CD8-positive, alpha-beta memory T cell (primary cell): Measurements from ENCODE around the gene ESCO1. TPM values are rescaled to one million over a fixed set of nuclear protein-coding genes. Genes with fewer than 3 reads are reported as not detected.
"Not testable (repeated sequence)": the region's sequence is repeated elsewhere in the genome, so short reads cannot be mapped to it uniquely, and the experiment has no call there.

ENCODE experiments used
- CTCF ChIA-PET: fragments of 350-600 bp; sonication (Branson Sonifier 250); formaldehyde crosslinking; loops from one replicate; lab custom pipeline; 2021; ENCODE audit warnings: antibody characterized with exemption; lab: Charles Lee
- POLR2A ChIA-PET: fragments of 350-600 bp; sonication (Branson Sonifier 250); formaldehyde crosslinking; loops from one replicate; lab custom pipeline; 2021; ENCODE audit warnings: antibody characterized with exemption; lab: Charles Lee
- DNase-seq, 5 donors: peaks; one replicate each; pipeline versions ENCODE4 v3.0.0 to v3.0.0-alpha.2; 2020 to 2022; ENCODE audit warnings: mixed read lengths in 1 of 5
- H3K27ac ChIP-seq: one replicate; pipeline ENCODE4 v1.7.0; 2013; ENCODE audit warnings: low read depth, mild to moderate bottlenecking, low read length, moderate library complexity
- H3K27me3 ChIP-seq: 2 replicates; pipeline ENCODE4 v1.7.0; 2013; ENCODE audit warnings: low read length, mild to moderate bottlenecking; ENCODE audit not compliant: insufficient read depth, poor library complexity, severe bottlenecking
- H3K36me3 ChIP-seq: 2 replicates; pipeline ENCODE4 v1.7.0; 2013; ENCODE audit warnings: mild to moderate bottlenecking, low read length, moderate library complexity; ENCODE audit not compliant: insufficient read depth
- H3K4me1 ChIP-seq: 2 replicates; pipeline ENCODE4 v1.7.0; 2013; ENCODE audit warnings: mild to moderate bottlenecking, low read length, moderate library complexity; ENCODE audit not compliant: insufficient read depth
- H3K4me3 ChIP-seq: 2 replicates; pipeline ENCODE4 v1.7.0; 2013; ENCODE audit warnings: mild to moderate bottlenecking, low read length
- H3K9me3 ChIP-seq: 2 replicates; pipeline ENCODE4 v1.7.0; 2013; ENCODE audit warnings: mild to moderate bottlenecking, low read length
- H3K27ac Mint-ChIP-seq, 8 donors: one replicate each; pipeline ENCODE4 v1.8.0; 2020 to 2021; ENCODE audit warnings: mixed read lengths in 8 of 8, mild to moderate bottlenecking in 6 of 8, inconsistent platforms in 3 of 8, moderate library complexity in 3 of 8
- H3K27me3 Mint-ChIP-seq, 2 donors: one replicate each; pipeline ENCODE4 v1.8.0; 2020 to 2021; ENCODE audit warnings: mixed read lengths in 2 of 2, mild to moderate bottlenecking in 1 of 2, moderate library complexity in 1 of 2
- H3K36me3 Mint-ChIP-seq, 3 donors: one replicate each; pipeline ENCODE4 v1.8.0; 2020 to 2021; ENCODE audit warnings: mixed read lengths in 3 of 3, inconsistent platforms in 1 of 3, mild to moderate bottlenecking in 1 of 3
- H3K4me1 Mint-ChIP-seq, 3 donors: one replicate each; pipeline ENCODE4 v1.8.0; 2020 to 2021; ENCODE audit warnings: mixed read lengths in 3 of 3, inconsistent platforms in 1 of 3, mild to moderate bottlenecking in 1 of 3
- H3K4me3 Mint-ChIP-seq, 7 donors: one replicate each; pipeline ENCODE4 v1.8.0; 2020 to 2021; ENCODE audit warnings: mixed read lengths in 7 of 7, mild to moderate bottlenecking in 6 of 7, moderate library complexity in 4 of 7, inconsistent platforms in 2 of 7
- H3K9me3 Mint-ChIP-seq, 5 donors: one replicate each; pipeline ENCODE4 v1.8.0; 2020 to 2022; ENCODE audit warnings: mixed read lengths in 5 of 5, mild to moderate bottlenecking in 3 of 5, moderate library complexity in 2 of 5, inconsistent platforms in 1 of 5
- polyA plus RNA-seq: library from polyadenylated mRNA; unstranded; fragments of 300-500 nt; fragmentation: Illumina TruSeq; gene quantifications from one replicate; pipeline ENCODE4 v1.2.3, GENCODE V29; 2021
- total RNA-seq, 2 experiments: library from RNA; stranded (reverse); gene quantifications; one replicate each; pipeline ENCODE4 v1.2.3, GENCODE V29; 2021

ESCO1 gene
- total and polyA plus RNA-seq, 3 experiments from 2014 or later = 11.0 to 19.3 (median 18.2) TPM

DNA sequence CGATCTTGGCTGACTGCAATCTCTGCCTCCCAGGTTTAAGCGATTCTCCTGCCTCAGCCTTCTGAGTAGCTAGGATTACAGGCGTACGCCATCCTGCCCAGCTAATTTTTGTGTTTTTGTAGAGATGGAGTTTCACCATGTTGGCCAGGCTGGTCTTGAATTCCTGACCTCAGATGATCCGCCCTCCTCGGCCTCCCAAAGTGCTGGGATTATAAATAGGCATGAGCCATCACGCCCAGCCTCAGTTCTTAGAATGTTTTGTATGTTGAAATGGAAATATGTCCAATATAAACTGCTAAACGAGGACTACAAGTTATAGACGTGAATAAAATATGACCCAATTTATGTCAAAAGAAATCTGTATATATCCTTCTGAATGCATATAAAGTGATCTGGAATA lies 21.1 kb upstream of the ESCO1 start:
- H3K4me1 ChIP-seq, H3K9me3 ChIP-seq, H3K4me3 Mint-ChIP-seq, H3K27ac ChIP-seq, H3K9me3 Mint-ChIP-seq, POLR2A ChIA-PET, H3K27ac Mint-ChIP-seq, H3K27me3 ChIP-seq, H3K27me3 Mint-ChIP-seq, DNase-seq, H3K4me3 ChIP-seq: not testable (repeated sequence)
- H3K36me3 ChIP-seq = peaks cover 15% of the 10 kb centered on the region
- Mint-ChIP-seq H3K36me3 (peaks cover 0 to 58% (median 10%) of the 10 kb centered on the region in 3 donors), H3K4me1 (peaks cover 22 to 41% (median 33%) of the 10 kb centered on the region in 3 donors)
- CTCF ChIA-PET = interaction anchor here (0.9 to 1.0 kb wide), 2 partner anchors 9 to 10 kb away, joined by 3 to 4 read pairs; partner anchors contain the start of gene SNRPD1

DNA sequence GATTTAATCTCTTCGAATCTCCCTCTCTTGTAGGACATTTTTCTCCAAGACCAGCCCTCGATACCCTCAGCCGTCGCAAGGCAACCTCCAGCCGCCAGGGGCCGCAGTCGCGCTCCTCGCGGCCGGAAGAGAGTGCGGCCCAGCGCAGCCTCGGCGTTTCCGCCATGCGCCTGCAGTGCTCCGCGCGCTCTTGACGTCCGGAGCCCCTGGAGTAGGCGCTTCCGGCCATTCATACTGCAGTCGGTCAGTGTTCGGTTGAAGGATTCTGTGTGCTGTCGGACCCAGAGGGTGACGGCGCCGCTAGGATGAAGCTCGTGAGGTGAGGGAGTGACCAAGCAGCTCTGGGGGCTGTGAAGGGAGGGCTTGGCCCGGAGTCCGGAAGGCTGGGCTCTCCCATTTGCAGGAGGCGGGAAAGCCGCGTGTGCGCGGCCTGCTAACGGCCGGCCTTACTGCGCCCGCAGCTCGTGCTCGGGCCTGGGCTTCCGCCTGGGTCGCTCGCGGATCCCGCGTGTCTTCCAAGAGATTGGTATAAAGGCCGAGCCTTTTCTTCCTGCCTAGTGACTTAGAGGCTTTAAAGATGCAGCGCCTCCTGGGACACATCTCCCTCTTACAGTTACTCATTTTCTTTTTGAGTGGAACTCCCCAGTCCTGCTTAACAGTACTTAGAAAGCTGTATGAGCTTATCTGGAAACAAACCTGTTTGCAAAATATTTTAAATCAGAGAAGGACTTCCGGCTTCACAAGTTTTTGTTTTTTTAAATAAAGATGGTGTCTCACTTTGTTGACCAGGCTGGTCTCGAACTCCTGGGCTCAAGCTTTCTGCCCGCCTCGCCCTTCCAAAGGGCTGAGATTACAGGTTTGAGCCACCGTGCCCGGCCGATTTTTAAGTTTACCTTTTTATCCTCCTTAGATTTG lies 11.9 kb upstream of the ESCO1 start, which contains the start of gene SNRPD1:
TSS of gene SNRPD1 (plus strand) at position 190 of the 915 bp plus-strand sequence. CDS start at position 306, 116 bp downstream.
- peak within 1 kb of the TSS; percentile 92 to 100 (median 98) for H3K27ac Mint-ChIP-seq
- H3K4me3 Mint-ChIP-seq = peak within 1 kb of the TSS; percentile 96 to 100 (median 98)
- DNase-seq = peak; percentile 80 to 88 (median 82)
- ChIA-PET CTCF (interaction anchor here (0.7 to 5.4 kb wide), 17 partner anchors 9 to 137 kb away, joined by 3 to 131 read pairs (median 3); partner anchors contain the start of genes ABHD3 and ESCO1), POLR2A (interaction anchor here (0.7 to 5.6 kb wide), 3 partner anchors 10 to 15 kb away, joined by 3 to 63 read pairs (median 7); partner anchors contain the start of gene ESCO1)
- H3K27ac ChIP-seq = peak within 1 kb of the TSS; percentile 75
- H3K4me1 ChIP-seq = peaks cover 28% of the 10 kb centered on the region
- no peaks in the 10 kb centered on the region for H3K9me3 ChIP-seq
- H3K9me3 Mint-ChIP-seq = no peaks in the 10 kb centered on the region
- no peaks in the 10 kb centered on the region for H3K27me3 Mint-ChIP-seq
- H3K36me3 Mint-ChIP-seq = peaks cover 0 to 27% (median 6%) of the 10 kb centered on the region in 3 donors
- peaks cover 34 to 51% (median 47%) of the 10 kb centered on the region in 3 donors for H3K4me1 Mint-ChIP-seq
- no peaks in the 10 kb centered on the region for H3K27me3 ChIP-seq
- peak within 1 kb of the TSS; percentile 66 for H3K4me3 ChIP-seq
- no peaks in the 10 kb centered on the region for H3K36me3 ChIP-seq

DNA sequence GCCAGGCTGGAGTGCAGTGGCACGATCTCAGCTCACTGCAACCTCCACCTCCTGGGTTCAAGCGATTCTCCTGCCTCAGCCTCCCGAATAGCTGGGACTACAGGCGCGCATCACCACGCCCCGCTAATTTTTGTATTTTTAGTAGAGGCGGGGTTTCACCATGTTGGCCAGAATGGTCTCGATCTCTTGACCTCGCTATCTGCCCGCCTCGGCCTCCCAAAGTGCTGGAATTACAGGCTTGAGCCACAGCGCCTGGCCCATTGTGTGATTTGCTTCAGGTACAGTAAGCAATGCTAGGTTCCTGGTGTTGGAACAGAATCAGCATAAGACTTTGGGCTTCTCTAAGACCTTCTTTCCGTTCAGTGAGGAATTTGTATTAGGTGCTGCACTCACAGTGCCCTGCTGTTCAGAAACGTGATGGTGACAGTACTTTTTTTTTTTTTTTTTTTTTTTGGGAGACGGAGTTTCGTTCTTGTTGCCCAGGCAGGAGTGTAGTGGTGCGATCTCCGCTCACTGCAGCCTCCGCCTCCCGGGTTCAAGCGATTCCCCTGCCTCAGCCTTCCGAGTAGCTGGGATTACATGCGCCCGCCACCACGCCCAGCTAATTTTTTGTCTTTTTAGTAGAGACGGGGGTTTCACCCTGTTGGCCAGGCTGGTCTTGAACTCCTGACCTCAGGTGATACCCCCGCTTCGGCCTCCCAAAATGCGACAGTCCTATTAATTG lies 11.1 kb upstream of the ESCO1 start:
- Histone ChIP-seq H3K27ac (peak overlapping the region; percentile 47), H3K4me3 (peak overlapping the region; percentile 24), H3K4me1 (peaks cover 26% of the 10 kb centered on the region)
- ChIA-PET POLR2A (interaction anchor here (0.7 to 5.6 kb wide), 3 partner anchors 9 to 15 kb away, joined by 3 to 63 read pairs (median 7); partner anchors contain the start of gene ESCO1), CTCF (interaction anchor here (0.7 to 5.4 kb wide), 12 partner anchors 10 to 137 kb away, joined by 3 to 131 read pairs (median 4); partner anchors contain the start of genes ABHD3 and ESCO1)
- Mint-ChIP-seq H3K27ac (peak overlapping the region; percentile 92 to 100 (median 98)), H3K4me1 (peaks cover 31 to 44% (median 40%) of the 10 kb centered on the region in 3 donors), H3K36me3 (peaks cover 0 to 21% (median 6%) of the 10 kb centered on the region in 3 donors), H3K4me3 (peak overlapping the region; percentile 96 to 100 (median 98))
- H3K27me3 Mint-ChIP-seq, H3K27me3 ChIP-seq, H3K9me3 Mint-ChIP-seq, H3K9me3 ChIP-seq, H3K36me3 ChIP-seq, DNase-seq: not testable (repeated sequence)

DNA sequence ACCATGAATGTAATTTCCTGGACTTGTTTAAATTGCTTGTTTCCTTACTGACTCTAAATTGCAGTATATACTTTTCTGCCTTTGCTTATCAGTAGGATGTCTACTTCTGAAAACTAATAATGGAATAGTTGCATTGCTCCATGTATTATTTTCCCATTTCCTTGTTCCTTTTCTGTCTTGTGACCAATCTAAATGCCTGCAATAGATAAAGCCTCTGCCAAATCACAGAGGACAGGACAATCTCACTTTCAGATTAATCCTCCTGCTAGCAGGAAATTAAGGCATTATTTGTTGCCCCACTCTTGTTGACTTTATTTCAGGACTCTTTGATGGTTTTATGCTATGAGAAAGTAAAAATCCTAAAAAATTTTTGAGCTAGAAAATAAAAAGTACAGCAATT lies 4.7 kb upstream of the ESCO1 start:
- Histone ChIP-seq H3K4me1 (peaks cover 6% of the 10 kb centered on the region), H3K9me3 (no peaks in the 10 kb centered on the region), H3K27ac (no peak overlapping the region), H3K36me3 (no peaks in the 10 kb centered on the region), H3K4me3 (no peak overlapping the region), H3K27me3 (no peaks in the 10 kb centered on the region)
- CTCF ChIA-PET = interaction anchor here (0.6 kb wide), 1 partner anchor 11 kb away, joined by 3 read pairs; no protein-coding TSS in a partner anchor
- peaks cover 0 to 6% (median 0%) of the 10 kb centered on the region in 3 donors for H3K36me3 Mint-ChIP-seq
- peak overlapping the region in 7 of 8 donors; percentile 29 to 84 (median 77) for H3K27ac Mint-ChIP-seq
- DNase-seq = no peak
- peak overlapping the region in 5 of 7 donors; percentile 20 to 61 (median 52) for H3K4me3 Mint-ChIP-seq
- no peaks in the 10 kb centered on the region for H3K9me3 Mint-ChIP-seq
- POLR2A ChIA-PET = no interaction called here
- H3K4me1 Mint-ChIP-seq = peaks cover 12 to 33% (median 13%) of the 10 kb centered on the region in 3 donors
- peaks cover 0 to 5% of the 10 kb centered on the region in 2 donors for H3K27me3 Mint-ChIP-seq

DNA sequence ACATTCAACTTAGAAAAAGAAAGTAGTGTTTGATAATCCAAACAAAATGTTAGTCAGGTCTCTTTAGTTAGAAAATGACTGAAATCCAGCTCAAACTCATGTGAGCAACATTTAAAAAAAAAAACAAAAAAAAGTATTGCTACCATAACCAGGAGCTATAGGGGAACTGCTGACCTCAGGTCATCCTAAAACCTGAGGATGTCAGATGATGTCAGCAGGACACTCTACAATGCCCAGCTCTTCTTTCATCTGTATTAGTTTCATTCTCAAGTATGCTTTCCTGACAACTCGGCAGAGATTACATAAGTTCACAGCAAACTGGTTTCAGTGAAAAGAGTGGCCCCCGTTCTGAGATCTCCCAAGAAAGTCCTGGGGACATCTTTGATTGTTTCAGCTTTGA lies 4.2 kb upstream of the ESCO1 start:
- POLR2A ChIA-PET = no interaction called here

DNA sequence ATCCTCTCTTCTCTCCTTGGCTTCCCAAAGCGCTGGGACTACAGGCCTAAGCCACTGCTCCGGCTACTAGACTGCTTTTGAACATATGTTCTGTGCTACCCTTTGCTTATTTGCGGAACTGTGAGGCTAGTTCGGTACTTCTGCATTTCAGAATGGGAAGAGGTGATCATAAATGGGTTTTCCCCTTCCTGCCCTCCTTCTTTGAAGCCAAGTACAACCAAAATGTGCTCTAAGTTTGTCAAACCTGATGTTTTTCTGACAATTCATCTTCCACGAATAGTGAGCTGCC lies 1.7 kb upstream of the ESCO1 start:
- Histone ChIP-seq H3K27me3 (no peaks in the 10 kb centered on the region), H3K9me3 (no peaks in the 10 kb centered on the region), H3K36me3 (no peaks in the 10 kb centered on the region), H3K4me3 (no peak overlapping the region), H3K4me1 (peaks cover 29% of the 10 kb centered on the region), H3K27ac (no peak overlapping the region)
- H3K27ac Mint-ChIP-seq = peak overlapping the region in 7 of 8 donors; percentile 36 to 94 (median 77)
- POLR2A ChIA-PET = interaction anchor here (0.6 kb wide), 1 partner anchor 10 kb away, joined by 3 read pairs; the partner anchor contains the start of gene SNRPD1
- peak overlapping the region; percentile 28 to 79 (median 39) for H3K4me3 Mint-ChIP-seq
- CTCF ChIA-PET = interaction anchor here (5.6 kb wide), 1 partner anchor 9 kb away, joined by 131 read pairs; the partner anchor contains the start of gene SNRPD1
- no peaks in the 10 kb centered on the region for H3K9me3 Mint-ChIP-seq
- peaks cover 0 to 12% (median 0%) of the 10 kb centered on the region in 3 donors for H3K36me3 Mint-ChIP-seq
- DNase-seq = no peak
- peaks cover 27 to 56% (median 31%) of the 10 kb centered on the region in 3 donors for H3K4me1 Mint-ChIP-seq
- H3K27me3 Mint-ChIP-seq = peaks cover 0 to 6% of the 10 kb centered on the region in 2 donors

More for the DNA sequence above, 4.2 kb upstream of the ESCO1 start:
- Mint-ChIP-seq H3K36me3 (peaks cover 0 to 10% (median 0%) of the 10 kb centered on the region in 3 donors), H3K27me3 (peaks cover 0 to 6% of the 10 kb centered on the region in 2 donors), H3K27ac (peak overlapping the region; percentile 29 to 84 (median 78)), H3K9me3 (no peaks in the 10 kb centered on the region), H3K4me3 (peak overlapping the region; percentile 20 to 61 (median 42)), H3K4me1 (peaks cover 14 to 35% (median 14%) of the 10 kb centered on the region in 3 donors)
- Histone ChIP-seq H3K36me3 (no peaks in the 10 kb centered on the region), H3K4me3 (no peak overlapping the region), H3K9me3 (no peaks in the 10 kb centered on the region), H3K4me1 (peaks cover 6% of the 10 kb centered on the region), H3K27ac (no peak overlapping the region), H3K27me3 (no peaks in the 10 kb centered on the region)
- no peak for DNase-seq
- CTCF ChIA-PET = no interaction called here
